Spleen (tissue), 11 donors: Measurements from ENCODE around the gene ABCG2. TPM values are rescaled to one million over a fixed set of nuclear protein-coding genes. Genes with fewer than 3 reads are reported as not detected.

Source experiments
- DNase-seq: peaks from one replicate; pipeline ENCODE4 v3.0.0-alpha.2; 2020
- H3K27ac ChIP-seq, 8 donors: fragments of 200-600 bp; sonication (generic) in 7 of 8; 1 replicate in 4 of 8; 2 replicates in 4 of 8; pipeline versions ENCODE4 v1.5.0 to v1.8.0; 2016 to 2021; ENCODE audit warnings: inconsistent platforms in 4 of 8, mild to moderate bottlenecking in 4 of 8, moderate library complexity in 1 of 8
- H3K27me3 ChIP-seq, 7 donors: fragments of 200-600 bp; sonication (generic) in 6 of 7; replicated peaks in 1 of 7; 1 replicate in 4 of 7; 2 replicates in 3 of 7; pipeline versions ENCODE4 v1.5.0 to v1.8.0; 2016 to 2021; ENCODE audit warnings: inconsistent platforms in 3 of 7, mild to moderate bottlenecking in 1 of 7
- H3K36me3 ChIP-seq, 6 donors: fragments of 200-600 bp; sonication (generic) in 5 of 6; 1 replicate in 4 of 6; 2 replicates in 2 of 6; pipeline versions ENCODE4 v1.5.0 to v1.8.0; 2016 to 2021; ENCODE audit warnings: inconsistent platforms in 2 of 6
- H3K4me1 ChIP-seq, 6 donors: fragments of 200-600 bp; sonication (generic) in 5 of 6; 1 replicate in 3 of 6; 2 replicates in 3 of 6; pipeline versions ENCODE4 v1.5.0 to v1.8.0; 2016 to 2021; ENCODE audit warnings: inconsistent platforms in 3 of 6
- H3K4me3 ChIP-seq, 8 donors: fragments of 200-600 bp; sonication (generic) in 7 of 8; 1 replicate in 4 of 8; 2 replicates in 4 of 8; pipeline versions ENCODE4 v1.5.0 to v1.8.0; 2016 to 2021; ENCODE audit warnings: inconsistent platforms in 4 of 8, mild to moderate bottlenecking in 4 of 8, moderate library complexity in 2 of 8
- H3K9me3 ChIP-seq, 8 donors: fragments of 200-600 bp; sonication (generic) in 7 of 8; 1 replicate in 4 of 8; 2 replicates in 4 of 8; pipeline versions ENCODE4 v1.5.0 to v1.8.0; 2016 to 2021; ENCODE audit warnings: inconsistent platforms in 4 of 8
- CTCF ChIP-seq, 11 experiments: fragments of 200-600 bp in 7 of 11; fragments of 450-650 bp in 4 of 11; sonication (generic) in 4 of 11; IDR thresholded peaks in 8 of 11; conservative IDR thresholded peaks in 3 of 11; 1 replicate in 7 of 11; 2 replicates in 4 of 11; pipeline versions ENCODE4 v1.4.0 to v1.8.0; 2016 to 2021; ENCODE audit warnings: antibody characterized with exemption in 11 of 11, inconsistent platforms in 4 of 11, mild to moderate bottlenecking in 1 of 11
- POLR2A ChIP-seq, 3 donors: fragments of 450-650 bp; IDR thresholded peaks; one replicate each; pipeline ENCODE4 v1.5.1; 2017; ENCODE audit warnings: antibody characterized with exemption in 3 of 3, mild to moderate bottlenecking in 1 of 3
- POLR2AphosphoS5 ChIP-seq, 3 donors: sonication (generic); formaldehyde crosslinking; IDR thresholded peaks; one replicate each; pipeline ENCODE4 v1.5.1; 2017; ENCODE audit warnings: antibody characterized with exemption in 3 of 3
- WGBS, 5 donors: extraction: QIAGEN DNeasy Blood & Tissue Kit in 3 of 5; methylation state at CpG; one replicate each; pipeline versions ENCODE4 v1.1.5 to v1.1.7; 2013 to 2018; 5-methylcytosine and 5-hydroxymethylcytosine counted together
- intact Hi-C: fragments of 100-400 bp; cut with DNase I; formaldehyde crosslinking; loops from one replicate; pipeline ENCODE4 v1.15.0; 2023; ENCODE audit warnings: low total_unique reads
- polyA plus RNA-seq, 3 donors: library from polyadenylated mRNA; stranded (reverse); fragments of 200-250 nt; gene quantifications; one replicate each; pipeline ENCODE4 v1.2.1, GENCODE V29; 2013
- total RNA-seq, 7 donors: library from RNA; depleted of rRNA in 3 of 7; stranded (reverse); fragments of >200 nt in 3 of 7; fragmentation: NEBNext Ultra II Directional in 4 of 7; extraction: Animal tissue kit (Norgen Biotek cat#: 25700) in 4 of 7; gene quantifications; one replicate each; pipeline versions ENCODE4 v1.1.0 to v1.2.1, GENCODE V29; 2016 to 2021
- donor health status: healthy with polysubstance abuse.
- donor health status: DM: no; HTN: no; CAD: no; lungs with moderate emphysema.
- donor health status: DM: no; HTN: no; CAD: no.
- donor health status: Bipolar disorder and iron deficiency.
- donor health status: healthy.
- donor health status: DM: no; HTN: no; CAD: no.
- donor health status: DM: yes; HTN: yes; CAD: no.

Gene ABCG2
- total and polyA plus RNA-seq, 10 donors: 0.12 to 3.0 (median 1.4) TPM

GRCh38 chr4:88098993-88099752 is 59.3 kb downstream of the ABCG2 start:
- no peaks in the 10 kb centered on the region for H3K9me3 ChIP-seq
- TF ChIP-seq CTCF (IDR thresholded peaks at IDR 0.05 in 8 of 11, conservative IDR thresholded peaks at IDR 0.05 in 3 of 11): no peak
- TF ChIP-seq POLR2AphosphoS5 (IDR thresholded peaks at IDR 0.05): no peak
- no peak for TF ChIP-seq POLR2A (IDR thresholded peaks at IDR 0.05)
- H3K27ac ChIP-seq: no peak overlapping the region
- DNase-seq: no peak
- H3K36me3 ChIP-seq: no peaks in the 10 kb centered on the region
- WGBS, 5 donors: 70 to 85% (median 80%) methylated on average over 4 of the region's 4 CpGs
- H3K27me3 ChIP-seq: no peaks in the 10 kb centered on the region
- H3K4me1 ChIP-seq: peaks cover 0 to 8% (median 0%) of the 10 kb centered on the region in 6 donors
- intact Hi-C loops: no loop called here
- no peak overlapping the region for H3K4me3 ChIP-seq

GRCh38 chr4:88097781-88098180 is 60.7 kb downstream of the ABCG2 start:
- 81 to 95% (median 91%) methylated on average over 3 of the region's 3 CpGs for WGBS, 5 donors
- TF ChIP-seq POLR2AphosphoS5 (IDR thresholded peaks at IDR 0.05) (no peak), CTCF (IDR thresholded peaks at IDR 0.05 in 8 of 11, conservative IDR thresholded peaks at IDR 0.05 in 3 of 11) (no peak), POLR2A (IDR thresholded peaks at IDR 0.05) (no peak)
- no peaks in the 10 kb centered on the region for H3K36me3 ChIP-seq
- peaks cover 0 to 8% (median 0%) of the 10 kb centered on the region in 6 donors for H3K4me1 ChIP-seq
- no peak overlapping the region for H3K4me3 ChIP-seq
- no peaks in the 10 kb centered on the region for H3K27me3 ChIP-seq
- intact Hi-C loops: no loop called here
- no peak overlapping the region for H3K27ac ChIP-seq
- H3K9me3 ChIP-seq: no peaks in the 10 kb centered on the region
- DNase-seq: no peak

- WGBS, 5 donors: 78 to 93% (median 83%) methylated on average over 2 of the region's 2 CpGs
- intact Hi-C loops: no loop called here
- TF ChIP-seq POLR2AphosphoS5 (IDR thresholded peaks at IDR 0.05) (no peak), CTCF (IDR thresholded peaks at IDR 0.05 in 8 of 11, conservative IDR thresholded peaks at IDR 0.05 in 3 of 11) (no peak), POLR2A (IDR thresholded peaks at IDR 0.05) (no peak)
- Histone ChIP-seq H3K9me3 (no peaks in the 10 kb centered on the region), H3K27me3 (no peaks in the 10 kb centered on the region), H3K4me3 (no peak overlapping the region), H3K36me3 (no peaks in the 10 kb centered on the region), H3K27ac (no peak overlapping the region), H3K4me1 (peaks cover 0 to 8% (median 0%) of the 10 kb centered on the region in 6 donors)
- DNase-seq: no peak
Observed at GRCh38 chr4:88097301-88097700, 61.1 kb downstream of the ABCG2 start.

- Histone ChIP-seq H3K4me1 (peaks cover 0 to 4% (median 0%) of the 10 kb centered on the region in 6 donors), H3K4me3 (no peak overlapping the region), H3K9me3 (no peaks in the 10 kb centered on the region), H3K36me3 (no peaks in the 10 kb centered on the region), H3K27ac (no peak overlapping the region), H3K27me3 (no peaks in the 10 kb centered on the region)
- intact Hi-C loops: no loop called here
- no peak for TF ChIP-seq POLR2AphosphoS5 (IDR thresholded peaks at IDR 0.05)
- TF ChIP-seq POLR2A (IDR thresholded peaks at IDR 0.05): no peak
- no peak for TF ChIP-seq CTCF (IDR thresholded peaks at IDR 0.05 in 8 of 11, conservative IDR thresholded peaks at IDR 0.05 in 3 of 11)
- DNase-seq: no peak
- WGBS, 5 donors: 87 to 94% (median 90%) methylated on average over 5 of the region's 5 CpGs
Observed at GRCh38 chr4:88093874-88094273, 64.6 kb downstream of the ABCG2 start.
